Mesenchymal stem cell (in vitro differentiated cells and primary cell): ENCODE results near the gene CYP26B1.

ENCODE experiments used
- DNase-seq: peaks from one replicate; pipeline ENCODE4 v3.0.0-alpha.2; 2013
- H2AFZ ChIP-seq: one replicate; pipeline ENCODE4 v1.6.1; 2013; ENCODE audit warnings: low read depth, mild to moderate bottlenecking, control low read depth, inconsistent platforms, low read length, moderate library complexity
- H2AK5ac ChIP-seq: 2 replicates; pipeline ENCODE4 v1.6.1; 2013; ENCODE audit warnings: low read length, moderate library complexity, mild to moderate bottlenecking, inconsistent platforms; ENCODE audit not compliant: severe bottlenecking
- H2BK120ac ChIP-seq: one replicate; pipeline ENCODE4 v1.6.1; 2013; ENCODE audit warnings: low read depth, mild to moderate bottlenecking, inconsistent platforms, low read length, moderate library complexity
- H2BK12ac ChIP-seq, 2 experiments: one replicate each; pipeline ENCODE4 v1.6.1; 2013; ENCODE audit warnings: inconsistent platforms in 2 of 2, low read length in 2 of 2, mild to moderate bottlenecking in 2 of 2, moderate library complexity in 2 of 2, control low read depth in 1 of 2
- H2BK15ac ChIP-seq: one replicate; pipeline ENCODE4 v1.6.1; 2013; ENCODE audit warnings: mild to moderate bottlenecking, low read depth, inconsistent platforms; ENCODE audit not compliant: poor library complexity, severe bottlenecking
- H2BK5ac ChIP-seq: 2 replicates; pipeline ENCODE4 v1.6.1; 2013; ENCODE audit warnings: low read depth, mild to moderate bottlenecking, low read length, control low read depth, inconsistent platforms; ENCODE audit not compliant: poor library complexity, severe bottlenecking
- H3K14ac ChIP-seq, 2 experiments: one replicate each; pipeline ENCODE4 v1.6.1; 2013; ENCODE audit warnings: inconsistent platforms in 2 of 2, low read length in 2 of 2, control low read depth in 1 of 2, mild to moderate bottlenecking in 1 of 2, moderate library complexity in 1 of 2
- H3K18ac ChIP-seq, 2 experiments: one replicate each; pipeline ENCODE4 v1.6.1; 2013; ENCODE audit warnings: inconsistent platforms in 2 of 2, low read length in 2 of 2, control low read depth in 1 of 2, low read depth in 1 of 2, mild to moderate bottlenecking in 1 of 2
- H3K23ac ChIP-seq, 2 experiments: one replicate each; pipeline ENCODE4 v1.6.1; 2013; ENCODE audit warnings: inconsistent platforms in 2 of 2, low read length in 2 of 2, mild to moderate bottlenecking in 2 of 2, moderate library complexity in 2 of 2, control low read depth in 1 of 2
- H3K27ac ChIP-seq: 2 replicates; pipeline ENCODE4 v1.5.1; 2013; ENCODE audit warnings: mild to moderate bottlenecking, moderate library complexity, low read length, control low read depth, inconsistent platforms; ENCODE audit not compliant: poor library complexity, severe bottlenecking
- H3K27me3 ChIP-seq, 2 experiments: 2 replicates each; pipeline versions ENCODE4 v1.6.1 to v1.7.0; 2013; ENCODE audit warnings: low read length in 2 of 2, mild to moderate bottlenecking in 2 of 2, moderate library complexity in 2 of 2, control low read depth in 1 of 2, inconsistent platforms in 1 of 2; ENCODE audit not compliant: control insufficient read depth in 1 of 2, insufficient read depth in 1 of 2
- H3K36me3 ChIP-seq, 2 experiments: 2 replicates each; pipeline versions ENCODE4 v1.6.1 to v1.7.0; 2013; ENCODE audit warnings: low read length in 2 of 2, control low read depth in 1 of 2, inconsistent platforms in 1 of 2, low read depth in 1 of 2, mild to moderate bottlenecking in 1 of 2; ENCODE audit not compliant: insufficient read depth in 2 of 2, control insufficient read depth in 1 of 2
- H3K4ac ChIP-seq, 2 experiments: one replicate each; pipeline ENCODE4 v1.6.1; 2013; ENCODE audit warnings: inconsistent platforms in 2 of 2, low read length in 2 of 2, mild to moderate bottlenecking in 2 of 2, moderate library complexity in 2 of 2, control low read depth in 1 of 2, low read depth in 1 of 2
- H3K4me1 ChIP-seq: 2 replicates; pipeline ENCODE4 v1.6.1; 2013; ENCODE audit warnings: low read depth, low read length, control low read depth; ENCODE audit not compliant: control insufficient read depth, insufficient read depth
- H3K4me2 ChIP-seq: 2 replicates; pipeline ENCODE4 v1.6.1; 2013; ENCODE audit warnings: low read length, mild to moderate bottlenecking, inconsistent platforms; ENCODE audit not compliant: poor library complexity, severe bottlenecking
- H3K4me3 ChIP-seq, 2 experiments: 2 replicates each; pipeline versions ENCODE4 v1.5.1 to v1.7.0; 2013; ENCODE audit warnings: low read length in 2 of 2, mild to moderate bottlenecking in 2 of 2, control low read depth in 1 of 2, low read depth in 1 of 2; ENCODE audit not compliant: insufficient read depth in 1 of 2
- H3K79me1 ChIP-seq: replicated peaks from 2 replicates; pipeline ENCODE4 v1.6.1; 2013; ENCODE audit warnings: mild to moderate bottlenecking, control low read depth, low read length, inconsistent platforms; ENCODE audit not compliant: poor library complexity, severe bottlenecking
- H3K9ac ChIP-seq: 2 replicates; pipeline ENCODE4 v1.7.0; 2013; ENCODE audit warnings: mild to moderate bottlenecking, low read length, moderate library complexity
- H3K9me3 ChIP-seq: 2 replicates; pipeline ENCODE4 v1.7.0; 2013; ENCODE audit warnings: mild to moderate bottlenecking, low read length; ENCODE audit not compliant: control insufficient read depth
- H4K8ac ChIP-seq: one replicate; pipeline ENCODE4 v1.6.1; 2013; ENCODE audit warnings: inconsistent platforms, mild to moderate bottlenecking, low read length, moderate library complexity
- H4K91ac ChIP-seq: one replicate; pipeline ENCODE4 v1.6.1; 2013; ENCODE audit warnings: mild to moderate bottlenecking, low read length, inconsistent platforms
- WGBS: methylation state at CpG from one replicate; pipeline ENCODE4 v1.1.7; 2013; ENCODE audit warnings: mixed read lengths; 5-methylcytosine and 5-hydroxymethylcytosine counted together

Gene CYP26B1

DNA sequence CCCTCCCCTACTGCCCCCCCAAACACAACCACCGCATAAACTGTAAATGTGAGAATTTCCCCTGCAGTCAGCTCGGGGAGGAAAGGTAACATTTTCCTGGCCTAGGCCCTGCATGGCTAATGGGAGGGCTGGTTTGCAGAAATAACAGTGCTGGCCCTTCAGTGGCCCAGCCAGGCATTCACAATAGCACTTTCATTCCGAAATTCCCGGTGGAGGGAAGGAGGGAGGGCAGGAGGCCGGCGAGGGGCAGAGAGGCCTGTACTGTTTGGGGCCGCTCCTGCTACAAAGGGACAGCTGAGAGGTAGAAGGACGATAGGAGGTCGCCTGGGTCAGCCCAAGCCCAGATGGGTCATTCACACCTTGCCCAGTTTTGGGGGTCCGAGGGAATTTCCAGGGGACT is 11.3 kb downstream of the CYP26B1 start:
- Histone ChIP-seq H3K4me3 (no peak overlapping the region), H3K4me1 (peaks cover 26% of the 10 kb centered on the region), H3K27ac (no peak overlapping the region), H3K4ac (no peak overlapping the region), H2AFZ (no peak overlapping the region), H2AK5ac (no peak overlapping the region), H3K79me1 (no peaks in the 10 kb centered on the region), H3K18ac (no peak overlapping the region), H3K14ac (no peak overlapping the region), H4K91ac (no peak overlapping the region), H2BK5ac (no peak overlapping the region), H3K27me3 (peaks cover 0 to 7% of the 10 kb centered on the region in 2 experiments), H3K23ac (no peak overlapping the region), H3K9ac (no peak overlapping the region), H2BK12ac (no peak overlapping the region), H2BK15ac (no peak overlapping the region), H3K4me2 (no peak overlapping the region), H2BK120ac (no peak overlapping the region), H3K9me3 (no peaks in the 10 kb centered on the region), H4K8ac (no peak overlapping the region), H3K36me3 (peaks cover 4 to 42% of the 10 kb centered on the region in 2 experiments)
- 66% methylated on average over 9 of the region's 10 CpGs for WGBS
- no peak for DNase-seq

DNA sequence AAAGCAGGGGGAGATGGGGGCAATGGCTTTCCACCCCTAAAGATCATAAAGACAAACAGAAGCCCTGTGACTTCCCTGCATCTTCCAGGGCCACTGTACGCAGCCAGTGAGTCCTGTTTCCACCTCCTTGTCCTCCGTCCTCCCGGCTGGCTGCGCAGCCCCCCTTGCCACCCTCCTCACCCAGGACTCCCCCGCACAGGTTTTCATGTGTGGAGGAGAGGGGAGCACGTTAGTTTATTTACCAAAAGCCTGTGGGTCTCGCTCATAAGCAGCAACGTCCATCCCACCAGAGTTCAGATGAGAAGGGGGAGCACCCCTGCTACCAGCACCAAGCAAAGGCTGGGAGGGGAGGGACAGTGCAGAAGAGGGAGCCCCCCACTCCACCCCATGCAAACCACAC is 11.7 kb downstream of the CYP26B1 start:
- no peak overlapping the region for H4K8ac ChIP-seq
- no peak for DNase-seq
- WGBS, result 71% methylated on average over 2 of the region's 8 CpGs

DNA sequence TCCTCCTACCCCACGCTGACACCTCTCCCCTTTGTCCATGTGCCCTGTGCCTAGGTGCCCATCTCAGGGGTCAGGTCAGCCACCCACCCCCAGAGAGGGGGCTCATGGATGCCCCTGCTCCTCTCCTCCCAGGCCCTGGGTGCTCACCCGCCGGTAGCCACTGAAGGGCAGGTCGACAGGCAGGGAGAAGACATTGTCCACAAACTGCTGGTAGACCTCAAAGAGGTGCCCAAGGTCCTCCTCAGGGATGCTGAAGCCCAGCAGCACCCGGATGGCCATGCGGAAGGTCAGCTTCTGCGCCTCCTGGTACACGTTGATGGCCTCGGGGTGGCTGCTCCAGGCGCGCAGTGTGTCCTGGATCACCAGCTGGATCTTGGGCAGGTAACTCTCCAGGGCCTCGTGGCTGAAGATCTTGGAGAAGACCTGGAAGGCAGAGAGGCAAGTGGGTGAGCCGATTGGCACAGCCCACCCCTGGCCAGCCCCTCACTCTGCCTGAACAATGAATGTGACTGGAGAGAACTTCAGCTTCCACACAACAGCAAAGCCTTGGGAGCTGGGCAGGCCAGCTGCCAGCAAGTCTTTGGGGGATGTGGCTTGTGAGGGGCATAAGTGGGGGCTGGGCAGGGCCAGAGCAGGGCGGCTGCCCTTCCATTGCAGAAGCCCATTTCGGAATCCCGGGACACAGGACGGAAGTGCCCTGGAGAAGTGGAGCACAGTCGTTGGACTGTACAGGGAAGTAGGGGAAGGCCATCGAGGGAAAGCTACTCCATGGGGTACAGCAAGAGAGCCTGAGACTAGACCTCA is 12.5 kb downstream of the CYP26B1 start:
- Histone ChIP-seq H4K8ac (no peak overlapping the region), H3K27ac (no peak overlapping the region), H3K79me1 (no peaks in the 10 kb centered on the region), H2AK5ac (no peak overlapping the region), H3K14ac (no peak overlapping the region), H2BK120ac (no peak overlapping the region), H3K18ac (no peak overlapping the region), H3K9me3 (no peaks in the 10 kb centered on the region), H2BK12ac (no peak overlapping the region), H3K36me3 (peaks cover 4 to 49% of the 10 kb centered on the region in 2 experiments), H3K4me1 (peaks cover 26% of the 10 kb centered on the region), H3K4ac (no peak overlapping the region), H2BK15ac (no peak overlapping the region), H2BK5ac (no peak overlapping the region), H3K4me2 (no peak overlapping the region), H4K91ac (no peak overlapping the region), H3K4me3 (no peak overlapping the region), H3K27me3 (peaks cover 0 to 14% of the 10 kb centered on the region in 2 experiments), H3K9ac (no peak overlapping the region), H3K23ac (no peak overlapping the region), H2AFZ (no peak overlapping the region)
- no peak for DNase-seq
- 88% methylated on average over 19 of the region's 19 CpGs for WGBS

More for the DNA sequence above, 11.7 kb downstream of the CYP26B1 start:
- no peak overlapping the region for H2AK5ac ChIP-seq
- H3K4me3 ChIP-seq, result no peak overlapping the region
- no peaks in the 10 kb centered on the region for H3K9me3 ChIP-seq
- peaks cover 0 to 11% of the 10 kb centered on the region in 2 experiments for H3K27me3 ChIP-seq
- no peak overlapping the region for H4K91ac ChIP-seq
- H3K36me3 ChIP-seq, result peaks cover 4 to 45% of the 10 kb centered on the region in 2 experiments
- H3K14ac ChIP-seq, result no peak overlapping the region
- H3K27ac ChIP-seq, result no peak overlapping the region
- no peak overlapping the region for H2BK5ac ChIP-seq
- H2AFZ ChIP-seq, result no peak overlapping the region
- no peak overlapping the region for H3K4ac ChIP-seq
- H3K4me2 ChIP-seq, result no peak overlapping the region
- H2BK12ac ChIP-seq, result no peak overlapping the region
- no peak overlapping the region for H2BK120ac ChIP-seq
- H3K4me1 ChIP-seq, result peaks cover 26% of the 10 kb centered on the region
- no peak overlapping the region for H2BK15ac ChIP-seq
- no peak overlapping the region for H3K18ac ChIP-seq
- H3K23ac ChIP-seq, result no peak overlapping the region
- no peaks in the 10 kb centered on the region for H3K79me1 ChIP-seq
- no peak overlapping the region for H3K9ac ChIP-seq

DNA sequence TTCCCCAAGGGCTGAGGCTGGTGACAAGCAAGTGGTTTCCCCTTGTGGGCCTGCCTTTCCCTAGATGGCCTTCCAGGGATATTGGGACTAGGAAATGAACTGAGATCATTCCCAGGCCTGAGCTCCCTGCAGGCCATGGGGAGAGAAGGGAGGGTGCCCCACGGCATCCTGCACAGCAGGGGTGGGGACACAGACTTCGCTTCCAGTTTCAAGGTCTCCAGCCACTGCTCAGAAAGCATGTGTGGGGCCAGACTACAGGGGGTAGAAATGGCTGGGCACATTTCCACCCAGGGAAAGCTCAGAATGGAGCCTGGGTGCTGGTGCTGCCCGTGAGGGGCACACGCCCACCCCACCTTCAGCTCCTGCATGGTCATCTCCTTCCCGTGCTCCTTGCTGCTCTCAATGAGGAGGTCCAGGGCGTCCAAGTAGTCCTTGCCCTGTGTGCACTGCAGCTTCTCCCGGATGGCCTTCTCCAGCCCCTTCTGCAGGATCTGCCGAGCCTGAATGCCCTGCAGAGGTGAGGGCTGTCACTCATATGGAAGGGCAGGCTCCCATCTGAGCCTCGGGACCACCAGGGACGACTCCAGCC is 13.2 kb downstream of the CYP26B1 start:
- Histone ChIP-seq H3K23ac (no peak overlapping the region), H3K27ac (no peak overlapping the region), H2BK12ac (no peak overlapping the region), H3K36me3 (peaks cover 4 to 49% of the 10 kb centered on the region in 2 experiments), H2BK5ac (no peak overlapping the region), H3K14ac (no peak overlapping the region), H3K18ac (no peak overlapping the region), H3K9ac (no peak overlapping the region), H3K4ac (no peak overlapping the region), H3K4me3 (no peak overlapping the region), H4K91ac (no peak overlapping the region), H3K9me3 (no peaks in the 10 kb centered on the region), H2AFZ (no peak overlapping the region), H2BK15ac (no peak overlapping the region), H3K79me1 (no peaks in the 10 kb centered on the region), H3K4me1 (peaks cover 24% of the 10 kb centered on the region), H3K27me3 (peaks cover 0 to 14% of the 10 kb centered on the region in 2 experiments), H4K8ac (no peak overlapping the region), H3K4me2 (no peak overlapping the region), H2BK120ac (no peak overlapping the region), H2AK5ac (no peak overlapping the region)
- 85% methylated on average over 10 of the region's 10 CpGs for WGBS
- DNase-seq, result no peak
